Adipocyte (in vitro differentiated cells): ENCODE results near the gene CTNNBL1.

Source experiments
- DNase-seq: peaks from one replicate; pipeline ENCODE4 v3.0.0-alpha.2; 2015; ENCODE audit warnings: low read depth
- H3K27me3 ChIP-seq: replicated peaks from 2 replicates; pipeline ENCODE4 v1.7.0; 2013; ENCODE audit warnings: mild to moderate bottlenecking, low read length, moderate library complexity; ENCODE audit not compliant: control insufficient read depth, insufficient read depth
- H3K36me3 ChIP-seq: 2 replicates; pipeline ENCODE4 v1.7.0; 2013; ENCODE audit warnings: low read length, mild to moderate bottlenecking, moderate library complexity; ENCODE audit not compliant: control insufficient read depth, insufficient read depth, severe bottlenecking
- H3K4me1 ChIP-seq: 2 replicates; pipeline ENCODE4 v1.7.0; 2013; ENCODE audit warnings: mild to moderate bottlenecking, low read length, moderate library complexity; ENCODE audit not compliant: control insufficient read depth, insufficient read depth
- H3K4me3 ChIP-seq: 2 replicates; pipeline ENCODE4 v1.7.0; 2013; ENCODE audit warnings: mild to moderate bottlenecking, low read length, moderate library complexity
- H3K9ac ChIP-seq: 2 replicates; pipeline ENCODE4 v1.7.0; 2013; ENCODE audit warnings: mild to moderate bottlenecking, low read length, moderate library complexity
- H3K9me3 ChIP-seq: 2 replicates; pipeline ENCODE4 v1.7.0; 2013; ENCODE audit warnings: mild to moderate bottlenecking, low read length, moderate library complexity; ENCODE audit not compliant: control insufficient read depth

Gene CTNNBL1

GRCh38 chr20:37919389-37920040, 225.7 kb downstream of the CTNNBL1 start:
- no peaks in the 10 kb centered on the region for H3K9me3 ChIP-seq
- no peak overlapping the region for H3K9ac ChIP-seq
- H3K27me3 ChIP-seq: peaks cover 75% of the 10 kb centered on the region
- no peaks in the 10 kb centered on the region for H3K4me1 ChIP-seq
- H3K36me3 ChIP-seq: no peaks in the 10 kb centered on the region
- no peak overlapping the region for H3K4me3 ChIP-seq
- no peak for DNase-seq

GRCh38 chr20:37920270-37920669, 226.4 kb downstream of the CTNNBL1 start:
- Histone ChIP-seq H3K36me3 (no peaks in the 10 kb centered on the region), H3K4me3 (no peak overlapping the region), H3K4me1 (no peaks in the 10 kb centered on the region), H3K9ac (no peak overlapping the region), H3K9me3 (no peaks in the 10 kb centered on the region), H3K27me3 (peaks cover 76% of the 10 kb centered on the region)
- DNase-seq: no peak

GRCh38 chr20:37920679-37921322, 227.0 kb downstream of the CTNNBL1 start:
- no peak for DNase-seq
- H3K27me3 ChIP-seq: peaks cover 72% of the 10 kb centered on the region
- H3K9ac ChIP-seq: no peak overlapping the region
- H3K36me3 ChIP-seq: no peaks in the 10 kb centered on the region
- H3K4me1 ChIP-seq: no peaks in the 10 kb centered on the region
- H3K9me3 ChIP-seq: no peaks in the 10 kb centered on the region
- no peak overlapping the region for H3K4me3 ChIP-seq

GRCh38 chr20:37921341-37921929, 227.6 kb downstream of the CTNNBL1 start:
- Histone ChIP-seq H3K9ac (no peak overlapping the region), H3K4me1 (no peaks in the 10 kb centered on the region), H3K4me3 (no peak overlapping the region), H3K36me3 (no peaks in the 10 kb centered on the region), H3K9me3 (no peaks in the 10 kb centered on the region), H3K27me3 (peaks cover 66% of the 10 kb centered on the region)
- DNase-seq: no peak
